ENCODE results near the gene ZNF43. TPM values are rescaled to one million over a fixed set of nuclear protein-coding genes. Genes with fewer than 3 reads are reported as not detected.
A peak's percentile ranks its signal among the peaks of the same experiment; 100 is the strongest.

Gene ZNF43
- total RNA-seq, 4 donors from 2014 or later, result 7.6 to 10.4 (median 8.1) TPM

GRCh38 chr19:21850656-21851255, 14.8 kb upstream of the ZNF43 start:
- intact Hi-C loops (cut with DNase I), result loop anchor here (10.0 kb wide), 2 partner anchors 86 to 346 kb away; partner anchors contain the start of genes ZNF100 and ZNF429
- H3K9me3 ChIP-seq, result no peaks in the 10 kb centered on the region
- 67% methylated on average over 5 of the region's 9 CpGs for WGBS
- H3K36me3 ChIP-seq, result peaks cover 0 to 28% (median 20%) of the 10 kb centered on the region in 4 donors
- H3K27ac ChIP-seq (replicated peaks in 1 of 4), result peak overlapping the region in 2 of 4 donors; percentile 87 to 88
- DNase-seq (ENCODE audit: extremely low spot score), result no peak
- TF ChIP-seq EP300 (IDR thresholded peaks at IDR 0.05) (no peak), POLR2A (IDR thresholded peaks at IDR 0.05; ENCODE audit: low read depth) (no peak), POLR2AphosphoS5 (IDR thresholded peaks at IDR 0.05) (no peak)
- TF ChIP-seq, protein P1, sequence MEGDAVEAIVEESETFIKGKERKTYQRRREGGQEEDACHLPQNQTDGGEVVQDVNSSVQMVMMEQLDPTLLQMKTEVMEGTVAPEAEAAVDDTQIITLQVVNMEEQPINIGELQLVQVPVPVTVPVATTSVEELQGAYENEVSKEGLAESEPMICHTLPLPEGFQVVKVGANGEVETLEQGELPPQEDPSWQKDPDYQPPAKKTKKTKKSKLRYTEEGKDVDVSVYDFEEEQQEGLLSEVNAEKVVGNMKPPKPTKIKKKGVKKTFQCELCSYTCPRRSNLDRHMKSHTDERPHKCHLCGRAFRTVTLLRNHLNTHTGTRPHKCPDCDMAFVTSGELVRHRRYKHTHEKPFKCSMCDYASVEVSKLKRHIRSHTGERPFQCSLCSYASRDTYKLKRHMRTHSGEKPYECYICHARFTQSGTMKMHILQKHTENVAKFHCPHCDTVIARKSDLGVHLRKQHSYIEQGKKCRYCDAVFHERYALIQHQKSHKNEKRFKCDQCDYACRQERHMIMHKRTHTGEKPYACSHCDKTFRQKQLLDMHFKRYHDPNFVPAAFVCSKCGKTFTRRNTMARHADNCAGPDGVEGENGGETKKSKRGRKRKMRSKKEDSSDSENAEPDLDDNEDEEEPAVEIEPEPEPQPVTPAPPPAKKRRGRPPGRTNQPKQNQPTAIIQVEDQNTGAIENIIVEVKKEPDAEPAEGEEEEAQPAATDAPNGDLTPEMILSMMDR (IDR thresholded peaks at IDR 0.05), result no peak
- no peaks in the 10 kb centered on the region for H3K27me3 ChIP-seq
- H3K4me3 ChIP-seq, result peak overlapping the region; percentile 77 to 88 (median 85)
- peaks cover 10 to 22% (median 16%) of the 10 kb centered on the region in 4 donors for H3K4me1 ChIP-seq

GRCh38 chr19:21848706-21849105, 12.7 kb upstream of the ZNF43 start:
- H3K4me3 ChIP-seq, result no peak overlapping the region
- WGBS, result 90% methylated on average over 6 of the region's 6 CpGs
- TF ChIP-seq, protein P1 (IDR thresholded peaks at IDR 0.05), result no peak
- TF ChIP-seq POLR2A (IDR thresholded peaks at IDR 0.05; ENCODE audit: low read depth), result no peak
- no peak for TF ChIP-seq POLR2AphosphoS5 (IDR thresholded peaks at IDR 0.05)
- TF ChIP-seq EP300 (IDR thresholded peaks at IDR 0.05), result no peak
- intact Hi-C loops (cut with DNase I), result no loop called here
- H3K27me3 ChIP-seq, result no peaks in the 10 kb centered on the region
- peaks cover 0 to 46% (median 27%) of the 10 kb centered on the region in 4 donors for H3K36me3 ChIP-seq
- H3K27ac ChIP-seq (replicated peaks in 1 of 4), result no peak overlapping the region
- no peak for DNase-seq (ENCODE audit: extremely low spot score)
- H3K4me1 ChIP-seq, result peaks cover 10 to 22% (median 16%) of the 10 kb centered on the region in 4 donors
- H3K9me3 ChIP-seq, result no peaks in the 10 kb centered on the region

GRCh38 chr19:21843081-21843480, 7.1 kb upstream of the ZNF43 start:
- intact Hi-C loops (cut with DNase I), result no loop called here

GRCh38 chr19:21841488-21842097, 5.6 kb upstream of the ZNF43 start:
- peaks cover 3 to 65% (median 39%) of the 10 kb centered on the region in 4 donors for H3K36me3 ChIP-seq
- TF ChIP-seq EP300 (IDR thresholded peaks at IDR 0.05) (no peak), POLR2AphosphoS5 (IDR thresholded peaks at IDR 0.05) (no peak), POLR2A (IDR thresholded peaks at IDR 0.05; ENCODE audit: low read depth) (no peak)
- TF ChIP-seq, protein P1 (IDR thresholded peaks at IDR 0.05), result no peak
- peaks cover 1 to 2% (median 2%) of the 10 kb centered on the region in 4 donors for H3K4me1 ChIP-seq
- H3K27ac ChIP-seq (replicated peaks in 1 of 4), result no peak overlapping the region
- H3K9me3 ChIP-seq, result no peaks in the 10 kb centered on the region
- WGBS, result 85% methylated on average over 1 of the region's 1 CpG
- H3K4me3 ChIP-seq, result no peak overlapping the region
- DNase-seq (ENCODE audit: extremely low spot score), result no peak
- no peaks in the 10 kb centered on the region for H3K27me3 ChIP-seq
- intact Hi-C loops (cut with DNase I), result no loop called here

More at GRCh38 chr19:21843081-21843480, 7.1 kb upstream of the ZNF43 start:
- H3K27me3 ChIP-seq, result no peaks in the 10 kb centered on the region
- no peak for DNase-seq (ENCODE audit: extremely low spot score)
- H3K4me1 ChIP-seq, result no peaks in the 10 kb centered on the region
- no peaks in the 10 kb centered on the region for H3K9me3 ChIP-seq
- H3K36me3 ChIP-seq, result peaks cover 3 to 80% (median 52%) of the 10 kb centered on the region in 4 donors
- TF ChIP-seq POLR2A (IDR thresholded peaks at IDR 0.05; ENCODE audit: low read depth) (no peak), POLR2AphosphoS5 (IDR thresholded peaks at IDR 0.05) (no peak), EP300 (IDR thresholded peaks at IDR 0.05) (no peak)
- TF ChIP-seq, protein P1 (IDR thresholded peaks at IDR 0.05), result no peak
- WGBS, result 87% methylated on average over 5 of the region's 5 CpGs
- no peak overlapping the region for H3K4me3 ChIP-seq
- H3K27ac ChIP-seq (replicated peaks in 1 of 4), result no peak overlapping the region
